HFF-Myc (cell line): ENCODE results near the gene IGSF22.

Experiments used
- DNase-seq: peaks from one replicate; pipeline ENCODE4 v3.0.0-alpha.2; 2011; ENCODE audit warnings: low read depth; ENCODE audit errors: extremely low read depth
- H3K4me3 ChIP-seq: replicated peaks from 2 replicates; pipeline ENCODE4 v1.5.1; 2011; ENCODE audit warnings: low read depth, mild to moderate bottlenecking, control low read depth, low read length
- TF ChIP-seq, protein P1 (sequence below): IDR thresholded peaks from 2 replicates; pipeline ENCODE4 v1.5.1; 2012; ENCODE audit warnings: mild to moderate bottlenecking, low read depth, low read length, control low read depth; ENCODE audit errors: missing control alignments

Gene IGSF22

DNA sequence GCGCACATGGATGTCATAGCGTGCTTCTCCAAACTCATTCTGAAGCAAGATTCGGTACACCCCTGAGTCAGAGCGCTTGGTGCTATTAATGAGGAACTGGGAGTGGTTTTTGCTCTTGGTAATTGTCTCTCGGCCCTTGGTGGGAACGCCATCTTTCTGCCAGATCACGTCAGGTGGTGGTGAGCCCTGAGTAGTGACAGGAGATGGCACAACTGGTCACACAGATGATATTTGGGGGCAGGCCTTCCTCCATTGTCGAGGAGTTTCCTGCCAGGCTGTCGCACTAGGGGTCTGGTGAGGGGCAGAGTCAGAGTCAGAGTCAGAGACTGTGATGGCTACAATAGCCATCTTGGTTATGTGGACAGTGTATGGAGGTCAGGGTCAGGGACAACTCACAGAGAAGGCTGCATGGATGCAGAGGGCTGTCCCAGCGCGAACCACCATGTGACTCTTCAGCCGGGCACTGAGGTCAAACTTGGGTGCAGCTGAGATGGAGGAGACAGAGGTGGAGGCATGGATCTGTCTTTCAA lies 18.1 kb downstream of the IGSF22 start:
- TF ChIP-seq, protein P1, sequence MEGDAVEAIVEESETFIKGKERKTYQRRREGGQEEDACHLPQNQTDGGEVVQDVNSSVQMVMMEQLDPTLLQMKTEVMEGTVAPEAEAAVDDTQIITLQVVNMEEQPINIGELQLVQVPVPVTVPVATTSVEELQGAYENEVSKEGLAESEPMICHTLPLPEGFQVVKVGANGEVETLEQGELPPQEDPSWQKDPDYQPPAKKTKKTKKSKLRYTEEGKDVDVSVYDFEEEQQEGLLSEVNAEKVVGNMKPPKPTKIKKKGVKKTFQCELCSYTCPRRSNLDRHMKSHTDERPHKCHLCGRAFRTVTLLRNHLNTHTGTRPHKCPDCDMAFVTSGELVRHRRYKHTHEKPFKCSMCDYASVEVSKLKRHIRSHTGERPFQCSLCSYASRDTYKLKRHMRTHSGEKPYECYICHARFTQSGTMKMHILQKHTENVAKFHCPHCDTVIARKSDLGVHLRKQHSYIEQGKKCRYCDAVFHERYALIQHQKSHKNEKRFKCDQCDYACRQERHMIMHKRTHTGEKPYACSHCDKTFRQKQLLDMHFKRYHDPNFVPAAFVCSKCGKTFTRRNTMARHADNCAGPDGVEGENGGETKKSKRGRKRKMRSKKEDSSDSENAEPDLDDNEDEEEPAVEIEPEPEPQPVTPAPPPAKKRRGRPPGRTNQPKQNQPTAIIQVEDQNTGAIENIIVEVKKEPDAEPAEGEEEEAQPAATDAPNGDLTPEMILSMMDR, result no peak
- DNase-seq, result no peak
- no peak overlapping the region for H3K4me3 ChIP-seq

DNA sequence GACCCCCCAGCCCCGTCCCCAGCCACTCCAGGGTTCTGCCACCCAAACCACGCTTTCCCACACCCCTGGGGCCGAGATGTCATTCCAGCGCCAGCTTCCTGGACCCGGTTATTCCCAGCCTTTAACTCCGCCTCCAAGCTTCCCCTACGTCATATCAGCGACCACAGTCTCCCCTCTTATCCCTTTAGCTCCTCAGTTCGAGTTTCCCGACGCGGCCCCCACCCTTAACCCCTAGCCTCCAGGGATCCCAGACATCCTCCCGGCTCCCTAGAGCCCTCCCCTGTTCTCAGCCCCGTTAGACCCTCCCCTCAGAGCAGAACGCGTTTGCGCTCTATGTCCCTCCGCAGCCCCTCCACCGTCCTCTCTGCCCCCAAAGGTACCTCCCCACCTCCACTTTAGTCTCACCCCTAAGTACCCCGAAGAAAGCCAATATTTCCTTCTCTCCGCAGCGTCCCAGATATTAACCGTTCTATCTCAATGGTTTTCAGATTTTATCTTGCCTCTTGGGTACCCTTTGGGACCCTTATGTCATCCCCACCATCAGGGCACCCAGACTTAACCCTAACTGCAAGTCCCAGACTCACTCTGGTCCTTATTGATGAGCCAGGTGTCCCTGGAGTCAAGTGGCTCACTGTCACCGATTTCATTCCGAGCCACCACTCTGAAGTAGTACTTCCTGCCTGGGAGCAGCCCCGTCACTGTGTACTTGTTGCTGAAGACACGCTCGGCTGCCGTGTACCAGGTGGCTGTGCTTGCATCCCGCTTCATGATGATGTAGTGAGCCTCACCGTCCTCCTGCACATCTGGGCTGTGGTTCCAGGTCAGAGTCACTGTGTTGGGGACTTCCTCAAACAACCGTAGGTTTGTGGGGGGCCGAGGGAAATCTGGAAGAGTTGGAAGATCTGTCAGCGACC lies 19.4 kb downstream of the IGSF22 start:
- TF ChIP-seq, protein P1, result no peak
- H3K4me3 ChIP-seq, result peak overlapping the region; percentile 15; the same call in 1 of the 2 replicates
- DNase-seq, result no peak

DNA sequence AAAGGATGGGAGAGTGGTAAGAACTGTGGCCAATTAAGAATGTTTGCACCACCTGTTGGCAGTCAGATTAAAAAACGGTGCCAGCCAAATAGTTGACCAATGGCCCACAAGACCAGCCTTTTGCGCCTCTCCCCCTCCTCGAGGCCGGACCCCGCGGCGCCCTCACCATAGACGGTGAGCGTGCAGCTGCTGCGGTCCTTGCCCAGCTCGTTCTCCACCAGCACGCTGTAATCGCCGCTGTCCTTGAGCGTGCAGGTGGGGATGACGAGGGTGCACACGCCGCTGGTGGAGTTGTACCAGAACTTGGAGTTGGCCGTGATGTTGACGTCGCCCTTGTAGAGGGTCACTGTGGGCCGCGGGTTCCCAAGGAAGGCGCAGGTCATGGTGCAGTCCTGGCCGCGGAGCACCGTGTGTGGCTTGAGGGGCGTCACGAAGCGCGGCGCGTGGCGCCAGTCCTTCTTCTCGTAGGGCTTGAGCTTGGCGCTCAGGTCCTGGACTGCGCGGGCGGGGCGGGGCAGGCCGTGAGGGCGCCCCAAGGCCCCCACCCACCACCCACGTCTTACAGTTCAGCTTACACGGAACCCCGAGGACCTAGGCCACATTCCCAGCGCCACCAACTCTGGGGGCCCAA lies 20.2 kb downstream of the IGSF22 start:
- no peak for DNase-seq
- TF ChIP-seq, protein P1, result no peak
- H3K4me3 ChIP-seq, result peak overlapping the region; percentile 26

DNA sequence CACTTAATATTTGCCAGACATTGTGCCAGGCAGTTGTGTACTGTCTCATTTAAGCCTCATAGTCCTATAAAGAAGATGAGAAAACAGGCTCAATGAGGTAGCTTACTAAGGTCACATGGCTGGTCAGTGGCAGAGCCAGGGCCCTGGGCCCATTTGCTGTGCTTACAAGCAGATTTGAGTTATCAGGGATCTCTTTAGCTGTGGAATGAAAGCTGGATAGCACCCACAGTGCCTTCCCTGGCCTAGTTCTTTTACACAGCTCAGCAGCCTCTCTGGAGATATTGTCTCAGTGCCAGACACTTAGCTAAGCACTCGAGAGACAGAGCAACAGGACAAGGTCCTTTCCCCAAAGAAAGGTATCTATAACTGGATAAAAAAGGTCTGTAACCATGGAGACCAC lies 21.3 kb downstream of the IGSF22 start:
- TF ChIP-seq, protein P1, result no peak
- DNase-seq, result no peak

DNA sequence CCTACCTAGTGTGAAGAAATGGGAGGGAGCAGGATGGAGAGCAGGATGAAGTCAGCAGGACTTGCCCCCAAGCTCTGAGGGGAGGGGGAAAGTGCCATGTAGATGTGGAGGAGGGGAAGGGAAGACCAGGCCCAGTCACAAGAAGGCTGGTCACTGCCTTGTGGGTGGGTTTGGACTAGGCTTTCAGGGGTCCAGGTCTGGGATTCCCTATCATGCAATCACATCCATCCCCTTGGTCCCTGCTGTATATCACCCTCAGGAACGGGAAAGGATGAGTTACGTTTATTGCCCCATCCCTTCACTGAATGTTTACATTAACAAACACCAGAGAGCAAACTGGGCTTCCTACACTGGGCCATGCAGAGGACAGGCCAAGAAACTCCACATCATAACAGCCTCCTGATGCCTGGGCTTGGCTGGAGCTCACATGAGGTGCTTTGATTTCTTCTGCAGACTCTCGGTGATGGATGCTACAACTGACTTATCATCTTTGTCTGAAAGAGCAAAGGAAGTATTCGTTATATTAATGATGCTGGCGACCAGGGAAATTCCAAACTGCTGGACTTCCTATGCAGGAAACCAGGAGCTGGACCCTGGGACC lies 21.8 kb downstream of the IGSF22 start:
- no peak overlapping the region for H3K4me3 ChIP-seq
- no peak for DNase-seq
- TF ChIP-seq, protein P1, result no peak

More for the DNA sequence above, 21.3 kb downstream of the IGSF22 start:
- no peak overlapping the region for H3K4me3 ChIP-seq

DNA sequence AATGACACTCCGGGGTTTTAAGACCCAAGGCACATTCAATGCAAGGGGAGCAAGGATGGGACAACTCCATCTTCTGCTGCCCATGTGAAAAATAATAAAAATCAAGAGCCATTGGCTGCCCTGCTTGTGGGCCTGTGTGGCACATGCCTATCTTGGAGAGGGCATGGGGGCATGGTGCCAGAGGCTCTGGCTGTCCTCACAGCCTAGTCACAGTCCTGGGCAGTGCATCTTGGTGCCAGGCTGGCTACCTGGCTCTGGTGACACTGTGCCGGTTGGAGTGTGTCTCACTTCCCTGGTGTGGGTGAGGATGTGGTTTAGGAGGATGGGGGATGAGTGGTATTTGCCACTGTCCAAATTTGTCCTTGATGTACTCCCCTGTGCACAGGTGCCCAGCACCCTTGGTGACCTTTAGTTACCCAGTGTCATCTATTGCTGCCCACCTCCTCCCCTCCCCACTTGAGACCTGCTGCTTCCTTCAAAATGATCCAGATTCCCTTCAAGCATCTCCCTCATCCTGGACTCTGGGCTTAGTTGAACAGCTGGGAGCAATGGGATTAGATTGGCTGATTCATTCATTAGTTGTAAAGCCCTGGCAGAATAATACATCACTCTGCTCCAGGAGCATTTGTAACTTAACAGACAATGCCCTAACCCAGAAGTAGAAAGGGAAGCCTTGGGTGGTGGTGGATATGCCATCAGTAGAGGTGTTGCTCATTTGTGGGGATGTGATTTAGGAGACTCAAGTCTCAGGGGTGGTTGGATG lies 22.8 kb downstream of the IGSF22 start:
- no peak for DNase-seq
- H3K4me3 ChIP-seq, result no peak overlapping the region
- TF ChIP-seq, protein P1, result no peak
